BJ (cell line): ENCODE measurements around the gene ALDH1A1. TPM values are rescaled to one million over a fixed set of nuclear protein-coding genes. Genes with fewer than 3 reads are reported as not detected.

Source experiments
- CTCF ChIA-PET: fragments of 350-600 bp; formaldehyde crosslinking; extraction: SDS; loops from one replicate; lab custom pipeline; 2021; ENCODE audit warnings: antibody characterized with exemption, inconsistent platforms; lab: Yijun Ruan, JAX
- POLR2A ChIA-PET: fragments of 300-600 bp; sonication (Branson Sonifier 250); formaldehyde crosslinking; extraction: SDS; loops from one replicate; lab custom pipeline; 2021; ENCODE audit warnings: antibody characterized with exemption; lab: Charles Lee
- DNase-seq: peaks from one replicate; pipeline ENCODE4 v3.0.0-alpha.2; 2011; ENCODE audit warnings: low read depth
- H3K27me3 ChIP-seq: 2 replicates; pipeline ENCODE4 v1.6.0; 2011; ENCODE audit warnings: low read length; ENCODE audit not compliant: control insufficient read depth, insufficient read depth
- H3K36me3 ChIP-seq: 2 replicates; pipeline ENCODE4 v1.5.1; 2011; ENCODE audit warnings: low read length; ENCODE audit not compliant: control insufficient read depth, insufficient read depth
- H3K4me3 ChIP-seq: 2 replicates; pipeline ENCODE4 v1.5.1; 2011; ENCODE audit warnings: low read depth, mild to moderate bottlenecking, control low read depth, low read length
- polyA plus RNA-seq: library from polyadenylated mRNA; depleted of rRNA; stranded (reverse); fragments of >200 nt; gene quantifications from 2 replicates; pipeline ENCODE4 v1.2.3, GENCODE V29; 2011
- TF ChIP-seq, protein P1 (sequence below): IDR thresholded peaks from 2 replicates; pipeline ENCODE4 v1.5.1; 2011; ENCODE audit warnings: low read depth, mild to moderate bottlenecking, control low read depth, inconsistent platforms, low read length, moderate library complexity; ENCODE audit not compliant: insufficient read depth

ALDH1A1 gene
- polyA plus RNA-seq, 1 experiment: 247 TPM

DNA sequence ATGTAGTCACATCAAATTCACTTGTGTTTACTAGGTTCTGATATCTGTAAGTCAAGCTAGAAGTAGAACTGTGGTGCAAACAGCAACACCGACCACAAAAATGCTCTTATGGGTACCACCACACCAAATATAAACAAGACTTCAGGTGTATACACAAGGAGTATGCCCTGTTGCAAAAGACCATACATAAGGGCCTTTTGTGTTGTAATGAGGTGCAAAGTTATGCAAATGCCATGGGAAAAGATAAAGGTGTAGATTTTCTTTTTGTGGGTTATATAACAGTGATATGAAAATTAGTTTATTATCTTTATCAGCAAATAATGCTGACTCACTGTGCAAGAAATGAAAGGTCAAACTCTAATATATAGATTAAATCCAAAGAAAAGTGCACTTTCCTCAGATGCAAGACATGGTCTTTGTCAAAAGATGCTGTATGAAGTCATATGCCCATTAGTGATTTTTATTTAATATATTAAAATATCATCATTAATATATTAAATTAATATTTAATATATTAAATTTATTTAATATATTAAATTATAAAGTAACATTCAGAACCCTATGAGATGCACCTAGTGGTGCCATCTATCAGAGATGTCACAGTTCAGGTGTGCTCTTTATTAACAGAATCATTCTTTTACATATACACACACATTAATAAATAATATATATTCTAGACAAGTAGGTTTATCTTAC lies 26.7 kb upstream of the ALDH1A1 start:
- no peak for DNase-seq
- TF ChIP-seq, protein P1, sequence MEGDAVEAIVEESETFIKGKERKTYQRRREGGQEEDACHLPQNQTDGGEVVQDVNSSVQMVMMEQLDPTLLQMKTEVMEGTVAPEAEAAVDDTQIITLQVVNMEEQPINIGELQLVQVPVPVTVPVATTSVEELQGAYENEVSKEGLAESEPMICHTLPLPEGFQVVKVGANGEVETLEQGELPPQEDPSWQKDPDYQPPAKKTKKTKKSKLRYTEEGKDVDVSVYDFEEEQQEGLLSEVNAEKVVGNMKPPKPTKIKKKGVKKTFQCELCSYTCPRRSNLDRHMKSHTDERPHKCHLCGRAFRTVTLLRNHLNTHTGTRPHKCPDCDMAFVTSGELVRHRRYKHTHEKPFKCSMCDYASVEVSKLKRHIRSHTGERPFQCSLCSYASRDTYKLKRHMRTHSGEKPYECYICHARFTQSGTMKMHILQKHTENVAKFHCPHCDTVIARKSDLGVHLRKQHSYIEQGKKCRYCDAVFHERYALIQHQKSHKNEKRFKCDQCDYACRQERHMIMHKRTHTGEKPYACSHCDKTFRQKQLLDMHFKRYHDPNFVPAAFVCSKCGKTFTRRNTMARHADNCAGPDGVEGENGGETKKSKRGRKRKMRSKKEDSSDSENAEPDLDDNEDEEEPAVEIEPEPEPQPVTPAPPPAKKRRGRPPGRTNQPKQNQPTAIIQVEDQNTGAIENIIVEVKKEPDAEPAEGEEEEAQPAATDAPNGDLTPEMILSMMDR: no peak
- no peaks in the 10 kb centered on the region for H3K36me3 ChIP-seq
- H3K4me3 ChIP-seq: no peak overlapping the region
- CTCF ChIA-PET: no interaction called here
- no peaks in the 10 kb centered on the region for H3K27me3 ChIP-seq
- POLR2A ChIA-PET: no interaction called here

DNA sequence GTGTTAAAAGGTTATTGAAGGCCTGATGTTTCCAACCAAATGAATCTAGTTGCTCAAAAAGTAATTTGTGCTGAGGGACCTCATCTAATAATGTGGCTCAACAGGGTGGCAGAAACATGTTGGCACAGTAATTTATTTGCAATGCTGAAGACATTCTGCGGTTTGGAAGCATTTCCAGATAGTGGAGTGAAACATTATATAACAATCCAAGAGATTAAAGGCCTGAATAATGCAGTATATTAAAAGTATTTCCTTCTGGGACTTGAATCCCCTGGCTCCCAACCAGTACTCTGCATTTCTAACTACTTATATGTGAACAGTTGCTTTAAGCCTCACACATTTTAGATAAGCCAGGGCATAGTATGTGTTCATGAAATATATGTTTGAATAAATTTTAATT lies 25.9 kb upstream of the ALDH1A1 start:
- ChIA-PET CTCF (interaction anchor here (1.4 kb wide), 1 partner anchor 46 kb away, joined by 3 read pairs; no protein-coding TSS in a partner anchor), POLR2A (no interaction called here)
- DNase-seq: no peak
- Histone ChIP-seq H3K36me3 (no peaks in the 10 kb centered on the region), H3K4me3 (no peak overlapping the region), H3K27me3 (no peaks in the 10 kb centered on the region)
- TF ChIP-seq, protein P1: no peak

DNA sequence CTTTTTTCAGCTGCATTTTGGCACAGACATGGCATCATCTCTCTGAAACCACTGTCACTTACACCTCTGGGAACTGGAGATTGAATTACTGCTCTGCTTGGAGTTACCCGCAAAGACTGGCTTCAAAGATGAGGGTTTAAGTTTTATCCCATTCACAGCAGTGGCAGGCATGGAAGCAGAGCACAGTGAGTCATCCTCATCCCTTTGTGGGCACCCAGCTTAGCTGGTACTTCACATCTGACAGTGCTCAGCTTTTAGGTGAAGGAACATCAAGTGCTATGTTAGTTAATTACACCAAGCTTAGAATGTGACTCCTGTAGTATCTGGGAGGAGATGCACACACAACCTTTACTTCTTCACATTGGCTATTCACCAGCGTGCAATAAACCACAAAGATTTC lies 24.8 kb upstream of the ALDH1A1 start:
- ChIA-PET CTCF (interaction anchor here (0.7 to 1.8 kb wide), 6 partner anchors 9 to 47 kb away, joined by 3 to 7 read pairs (median 3); no protein-coding TSS in a partner anchor), POLR2A (interaction anchor here (1.0 kb wide), 1 partner anchor 28 kb away, joined by 3 read pairs; no protein-coding TSS in a partner anchor)
- H3K27me3 ChIP-seq: no peaks in the 10 kb centered on the region
- no peak overlapping the region for H3K4me3 ChIP-seq
- no peak for DNase-seq
- TF ChIP-seq, protein P1: no peak
- H3K36me3 ChIP-seq: no peaks in the 10 kb centered on the region

DNA sequence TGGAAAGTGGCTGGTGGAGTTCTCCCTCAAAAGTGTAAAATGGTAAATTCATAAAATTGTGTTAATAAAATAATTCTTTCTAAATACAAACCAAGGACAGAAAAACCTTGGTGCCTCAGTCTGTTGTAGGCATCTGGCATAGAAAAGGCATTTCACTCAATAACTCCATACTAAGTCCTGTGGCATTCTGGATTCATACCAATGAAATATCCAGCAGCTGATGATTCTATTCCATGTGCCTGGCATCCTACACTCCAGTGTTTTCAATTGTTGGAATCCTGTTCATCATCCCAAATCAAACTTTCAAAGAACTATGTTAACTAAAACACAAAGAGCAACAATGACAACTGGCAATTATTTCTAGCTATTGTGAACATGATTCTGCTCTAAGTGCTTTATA lies 21.6 kb upstream of the ALDH1A1 start:
- TF ChIP-seq, protein P1: no peak
- H3K36me3 ChIP-seq: no peaks in the 10 kb centered on the region
- CTCF ChIA-PET: interaction anchor here (0.8 to 1.7 kb wide), 2 partner anchors 14 to 17 kb away, joined by 3 to 4 read pairs; no protein-coding TSS in a partner anchor
- no peak for DNase-seq
- no peaks in the 10 kb centered on the region for H3K27me3 ChIP-seq
- POLR2A ChIA-PET: no interaction called here
- H3K4me3 ChIP-seq: no peak overlapping the region

DNA sequence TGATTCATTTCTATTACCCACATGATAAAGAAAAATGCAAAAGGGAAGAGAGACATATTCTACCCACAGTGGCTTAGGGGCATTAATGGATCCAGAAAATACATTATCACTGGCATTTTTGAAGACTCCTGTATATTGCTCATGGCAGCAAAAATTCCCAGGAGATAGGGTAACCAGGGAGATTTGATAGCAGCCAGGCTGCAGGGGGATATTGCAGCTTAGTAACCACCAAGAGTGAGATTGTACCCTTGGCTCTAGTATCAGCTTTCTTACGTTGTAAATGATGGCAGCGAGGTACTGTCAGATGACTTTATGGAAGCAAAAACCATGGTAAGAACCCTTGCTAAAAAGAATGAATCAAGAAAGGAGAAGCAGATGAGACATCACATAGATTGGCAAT lies 19.8 kb upstream of the ALDH1A1 start:
- Histone ChIP-seq H3K27me3 (no peaks in the 10 kb centered on the region), H3K36me3 (no peaks in the 10 kb centered on the region), H3K4me3 (no peak overlapping the region)
- ChIA-PET POLR2A (no interaction called here), CTCF (no interaction called here)
- TF ChIP-seq, protein P1: no peak
- no peak for DNase-seq
